Esophagus muscularis mucosa (tissue), 4 donors: ENCODE data around the gene PLEKHA3.
"Not testable (repeated sequence)": the region's sequence is repeated elsewhere in the genome, so short reads cannot be mapped to it uniquely, and the experiment has no call there.

Experiments used
- CTCF ChIP-seq, 3 experiments: fragments of 200-600 bp in 2 of 3; fragments of 450-650 bp in 1 of 3; sonication (generic) in 2 of 3; IDR thresholded peaks; one replicate each; pipeline ENCODE4 v1.5.1; 2017 to 2019; ENCODE audit warnings: antibody characterized with exemption in 3 of 3, mild to moderate bottlenecking in 2 of 3, moderate library complexity in 1 of 3
- EP300 ChIP-seq: sonication (generic); formaldehyde crosslinking; IDR thresholded peaks from one replicate; pipeline ENCODE4 v1.6.1; 2017; ENCODE audit warnings: antibody characterized with exemption
- POLR2A ChIP-seq: fragments of 450-650 bp; IDR thresholded peaks from one replicate; pipeline ENCODE4 v1.6.1; 2017; ENCODE audit warnings: antibody characterized with exemption, moderate library complexity, mild to moderate bottlenecking, low read depth
- POLR2AphosphoS5 ChIP-seq, 2 donors: sonication (generic); formaldehyde crosslinking; IDR thresholded peaks; one replicate each; pipeline ENCODE4 v1.6.1; 2017; ENCODE audit warnings: antibody characterized with exemption in 2 of 2

- not testable (repeated sequence) for TF ChIP-seq CTCF (IDR thresholded peaks at IDR 0.05); EP300; POLR2A; POLR2AphosphoS5 (IDR thresholded peaks at IDR 0.05)
Measured at GRCh38 chr2:178525460-178525859, 45.2 kb downstream of the PLEKHA3 start.
